ENCODE measurements around the gene CREB3L1. TPM values are rescaled to one million over a fixed set of nuclear protein-coding genes. Genes with fewer than 3 reads are reported as not detected.

Gene CREB3L1
- total RNA-seq, 1 donor from 2014 or later, result not detected

- no peaks in the 10 kb centered on the region for H3K9me3 Mint-ChIP-seq
- no peak overlapping the region for H3K4me3 Mint-ChIP-seq
- intact Hi-C loops (cut with micrococcal nuclease), result no loop called here
- H3K27me3 Mint-ChIP-seq, result peaks cover 42% of the 10 kb centered on the region
- H3K4me1 Mint-ChIP-seq, result peaks cover 6% of the 10 kb centered on the region
- TF ChIP-seq CTCF (IDR thresholded peaks at IDR 0.05), result no peak
- ATAC-seq (ENCODE audit: low read depth), result no peak
- H3K36me3 Mint-ChIP-seq (ENCODE audit: low read depth), result no peaks in the 10 kb centered on the region
- CTCF ChIA-PET, result no interaction called here
- POLR2A ChIA-PET, result no interaction called here
- DNase-seq, result no peak
- no peak overlapping the region for H3K27ac Mint-ChIP-seq
Measured at GRCh38 chr11:46281371-46281831, 3.9 kb downstream of the CREB3L1 start.

- no peak overlapping the region for H3K27ac Mint-ChIP-seq
- ChIA-PET CTCF (interaction anchor here (0.7 kb wide), 1 partner anchor 29 kb away, joined by 3 read pairs; no protein-coding TSS in a partner anchor), POLR2A (no interaction called here)
- H3K4me3 Mint-ChIP-seq, result no peak overlapping the region
- peaks cover 39% of the 10 kb centered on the region for H3K27me3 Mint-ChIP-seq
- intact Hi-C loops (cut with micrococcal nuclease), result no loop called here
- no peaks in the 10 kb centered on the region for H3K9me3 Mint-ChIP-seq
- ATAC-seq (ENCODE audit: low read depth) (no peak), DNase-seq (no peak)
- no peak for TF ChIP-seq CTCF (IDR thresholded peaks at IDR 0.05)
- H3K4me1 Mint-ChIP-seq, result no peaks in the 10 kb centered on the region
- no peaks in the 10 kb centered on the region for H3K36me3 Mint-ChIP-seq (ENCODE audit: low read depth)
Measured at GRCh38 chr11:46285173-46285572, 7.7 kb downstream of the CREB3L1 start.

DNA sequence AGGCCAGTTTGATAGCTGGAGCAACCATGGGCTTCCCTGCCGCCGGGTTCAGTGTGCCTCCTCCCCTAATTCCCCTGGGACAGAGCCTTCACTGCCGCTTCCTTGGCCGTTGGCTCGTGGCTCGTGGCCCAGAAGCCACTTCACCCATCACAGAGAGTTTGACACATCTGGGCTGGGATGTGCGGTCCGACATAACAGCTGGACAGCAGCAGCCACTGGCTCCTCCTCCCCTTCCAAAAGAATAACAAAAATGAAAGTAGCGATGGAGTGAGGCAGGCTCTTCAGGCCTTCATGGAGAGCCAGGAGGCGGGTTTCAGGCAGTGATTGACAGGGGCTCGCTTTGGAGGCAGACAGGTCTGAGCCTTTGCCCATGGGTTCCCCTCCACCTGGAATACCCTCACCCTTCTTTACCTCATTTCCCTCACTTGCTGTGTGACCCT lies 8.2 kb downstream of the CREB3L1 start:
- ATAC-seq (ENCODE audit: low read depth), result no peak
- TF ChIP-seq CTCF (IDR thresholded peaks at IDR 0.05), result no peak
- POLR2A ChIA-PET, result no interaction called here
- Mint-ChIP-seq H3K36me3 (ENCODE audit: low read depth) (no peaks in the 10 kb centered on the region), H3K27me3 (peaks cover 39% of the 10 kb centered on the region), H3K9me3 (no peaks in the 10 kb centered on the region), H3K27ac (no peak overlapping the region), H3K4me3 (no peak overlapping the region), H3K4me1 (no peaks in the 10 kb centered on the region)
- CTCF ChIA-PET, result no interaction called here
- intact Hi-C loops (cut with micrococcal nuclease), result no loop called here
- no peak for DNase-seq

DNA sequence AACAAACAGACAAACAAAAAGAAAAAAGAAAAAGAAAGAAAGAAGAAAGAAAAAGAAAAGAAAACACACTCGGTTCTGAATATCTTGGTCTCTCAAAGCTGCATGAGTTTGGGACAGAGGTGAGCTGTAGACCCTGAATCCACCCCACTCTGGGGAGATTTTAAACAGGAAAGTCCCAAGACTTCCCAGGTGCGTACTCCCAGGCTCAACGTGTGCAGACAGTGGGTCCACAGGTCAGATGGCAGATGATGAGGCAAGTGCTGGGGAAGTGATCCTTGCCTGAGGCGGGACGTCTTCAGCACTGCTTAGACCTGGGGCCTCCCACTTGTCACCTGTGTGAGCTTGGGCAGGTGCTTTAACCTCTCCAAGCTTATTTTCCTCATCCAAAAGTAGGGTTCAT lies 9.3 kb downstream of the CREB3L1 start:
- Mint-ChIP-seq H3K4me3 (no peak overlapping the region), H3K9me3 (no peaks in the 10 kb centered on the region), H3K4me1 (no peaks in the 10 kb centered on the region), H3K27me3 (peaks cover 40% of the 10 kb centered on the region), H3K36me3 (ENCODE audit: low read depth) (no peaks in the 10 kb centered on the region), H3K27ac (no peak overlapping the region)
- ChIA-PET CTCF (no interaction called here), POLR2A (no interaction called here)
- DNase-seq (no peak), ATAC-seq (ENCODE audit: low read depth) (no peak)
- intact Hi-C loops (cut with micrococcal nuclease), result no loop called here
- no peak for TF ChIP-seq CTCF (IDR thresholded peaks at IDR 0.05)

- CTCF ChIA-PET, result no interaction called here
Measured at GRCh38 chr11:46288451-46288850, 11.0 kb downstream of the CREB3L1 start.

More at GRCh38 chr11:46288451-46288850, 11.0 kb downstream of the CREB3L1 start:
- POLR2A ChIA-PET, result no interaction called here
- no peak overlapping the region for H3K4me3 Mint-ChIP-seq
- peaks cover 40% of the 10 kb centered on the region for H3K27me3 Mint-ChIP-seq
- H3K36me3 Mint-ChIP-seq (ENCODE audit: low read depth), result no peaks in the 10 kb centered on the region
- H3K27ac Mint-ChIP-seq, result no peak overlapping the region
- no peak for TF ChIP-seq CTCF (IDR thresholded peaks at IDR 0.05)
- ATAC-seq (ENCODE audit: low read depth), result no peak
- no peak for DNase-seq
- intact Hi-C loops (cut with micrococcal nuclease), result no loop called here
- no peaks in the 10 kb centered on the region for H3K9me3 Mint-ChIP-seq
- no peaks in the 10 kb centered on the region for H3K4me1 Mint-ChIP-seq
